ENCODE measurements around the gene EEFSEC.

GRCh38 chr3:128188956-128189355 is 35.7 kb downstream of the EEFSEC start:
- TF ChIP-seq POLR2A (IDR thresholded peaks at IDR 0.05), result no peak
- no peak for TF ChIP-seq CTCF (IDR thresholded peaks at IDR 0.05)
